Transverse colon (tissue), 4 donors: ENCODE data around the gene AFAP1L2. TPM values are rescaled to one million over a fixed set of nuclear protein-coding genes. Genes with fewer than 3 reads are reported as not detected.

Experiments used
- DNase-seq: peaks from one replicate; pipeline ENCODE4 v3.0.0-alpha.2; 2019
- H3K27ac ChIP-seq, 4 donors: fragments of 200-600 bp; sonication (generic); 2 replicates each; pipeline ENCODE4 v1.5.1; 2016 to 2018; ENCODE audit warnings: inconsistent platforms in 4 of 4
- H3K27me3 ChIP-seq: fragments of 200-600 bp; sonication (generic); 2 replicates; pipeline ENCODE4 v1.5.1; 2017; ENCODE audit warnings: inconsistent platforms
- H3K36me3 ChIP-seq, 4 donors: fragments of 200-600 bp; sonication (generic); 2 replicates each; pipeline ENCODE4 v1.5.1; 2017 to 2019; ENCODE audit warnings: inconsistent platforms in 4 of 4
- H3K4me1 ChIP-seq, 4 donors: fragments of 200-600 bp; sonication (generic); 2 replicates each; pipeline ENCODE4 v1.5.1; 2017 to 2020; ENCODE audit warnings: inconsistent platforms in 4 of 4
- H3K4me3 ChIP-seq, 4 donors: fragments of 200-600 bp; sonication (generic); 1 replicate in 1 of 4; 2 replicates in 3 of 4; pipeline versions ENCODE4 v1.5.1 to v1.6.1; 2017 to 2019; ENCODE audit warnings: inconsistent platforms in 4 of 4
- H3K9me3 ChIP-seq, 2 donors: fragments of 200-600 bp; sonication (generic); 2 replicates each; pipeline ENCODE4 v1.5.1; 2017 to 2019; ENCODE audit warnings: inconsistent platforms in 2 of 2
- EP300 ChIP-seq: sonication (generic); formaldehyde crosslinking; IDR thresholded peaks from one replicate; pipeline ENCODE4 v1.6.1; 2017; ENCODE audit warnings: antibody characterized with exemption, low read depth
- POLR2A ChIP-seq: fragments of 450-650 bp; IDR thresholded peaks from one replicate; pipeline ENCODE4 v1.6.1; 2016; ENCODE audit warnings: antibody characterized with exemption, mild to moderate bottlenecking, moderate library complexity
- POLR2AphosphoS5 ChIP-seq, 3 donors: sonication (generic); formaldehyde crosslinking; IDR thresholded peaks; one replicate each; pipeline ENCODE4 v1.6.1; 2016; ENCODE audit warnings: antibody characterized with exemption in 3 of 3
- WGBS, 2 donors: methylation state at CpG; one replicate each; pipeline ENCODE4 v1.1.5; 2018; ENCODE audit warnings: low coverage in 1 of 2; 5-methylcytosine and 5-hydroxymethylcytosine counted together
- in situ Hi-C, 4 donors: fragments of 200-750 bp; cut with MboI; loops; one replicate each; pipeline versions ENCODE4 v1.15.0 to v1.15.1; 2017; ENCODE audit warnings: low sequenced_read_pairs in 3 of 4, low pct_ligation_motif_present in 1 of 4, low pct_unique_long_range_greater_than_20kb in 1 of 4
- intact Hi-C: fragments of 100-400 bp; cut with DNase I; formaldehyde crosslinking; loops from one replicate; pipeline ENCODE4 v1.15.1; 2023; ENCODE audit warnings: low total_unique reads
- total RNA-seq, 4 donors: library from RNA; depleted of rRNA; stranded (reverse); fragments of >200 nt; gene quantifications; one replicate each; pipeline ENCODE4 v1.1.0, GENCODE V29; 2016
- TF ChIP-seq, protein P1 (sequence below), 5 experiments: fragments of 200-600 bp in 3 of 5; fragments of 450-650 bp in 2 of 5; sonication (generic) in 3 of 5; IDR thresholded peaks; 1 replicate in 2 of 5; 2 replicates in 3 of 5; pipeline ENCODE4 v1.5.1; 2016 to 2017; ENCODE audit warnings: antibody characterized with exemption in 5 of 5, inconsistent platforms in 3 of 5, mild to moderate bottlenecking in 2 of 5, moderate library complexity in 1 of 5

The AFAP1L2 gene
- total RNA-seq, 4 donors from 2014 or later = 12.2 to 42.6 (median 13.2) TPM

DNA sequence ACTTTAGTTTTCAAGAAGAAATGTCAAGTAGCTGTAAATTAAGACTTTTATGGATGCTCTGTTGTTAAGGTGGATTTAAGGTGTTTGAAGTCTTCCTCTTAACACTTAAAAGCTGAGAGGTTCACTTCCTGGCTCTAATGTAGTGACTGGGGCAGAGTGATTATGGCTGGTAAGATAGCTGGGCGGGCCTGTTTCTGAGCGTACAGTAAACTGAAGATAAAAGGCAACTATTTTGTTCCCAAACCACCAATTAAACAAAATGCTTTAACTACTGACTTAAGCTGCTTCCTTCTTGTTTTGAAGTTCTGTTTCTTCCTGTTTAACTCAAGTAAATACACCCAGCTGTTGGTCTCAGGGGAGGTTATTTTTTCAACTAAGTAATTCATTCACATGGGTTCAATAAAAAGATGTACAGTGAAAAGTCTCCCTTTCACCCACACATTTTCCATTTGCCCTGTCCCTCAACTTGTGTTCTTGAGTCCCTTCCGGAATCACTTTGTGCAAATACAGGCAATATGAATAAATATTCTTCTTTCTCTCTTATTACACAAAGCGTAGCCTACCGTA, 145.9 kb downstream of the AFAP1L2 start:
- intact Hi-C loops (no loop called here), in situ Hi-C loops (no loop called here)
- H3K9me3 ChIP-seq = no peaks in the 10 kb centered on the region
- no peak overlapping the region for H3K4me3 ChIP-seq
- no peak for TF ChIP-seq POLR2AphosphoS5 (IDR thresholded peaks at IDR 0.05)
- 26 to 39% methylated on average over 4 to 5 of the region's 5 CpGs for WGBS, 2 donors
- H3K27me3 ChIP-seq = no peaks in the 10 kb centered on the region
- H3K4me1 ChIP-seq = peaks cover 0 to 17% (median 10%) of the 10 kb centered on the region in 4 donors
- no peaks in the 10 kb centered on the region for H3K36me3 ChIP-seq
- peak overlapping the region; percentile 37 to 58 (median 43) for H3K27ac ChIP-seq
- DNase-seq = peak; percentile 32

DNA sequence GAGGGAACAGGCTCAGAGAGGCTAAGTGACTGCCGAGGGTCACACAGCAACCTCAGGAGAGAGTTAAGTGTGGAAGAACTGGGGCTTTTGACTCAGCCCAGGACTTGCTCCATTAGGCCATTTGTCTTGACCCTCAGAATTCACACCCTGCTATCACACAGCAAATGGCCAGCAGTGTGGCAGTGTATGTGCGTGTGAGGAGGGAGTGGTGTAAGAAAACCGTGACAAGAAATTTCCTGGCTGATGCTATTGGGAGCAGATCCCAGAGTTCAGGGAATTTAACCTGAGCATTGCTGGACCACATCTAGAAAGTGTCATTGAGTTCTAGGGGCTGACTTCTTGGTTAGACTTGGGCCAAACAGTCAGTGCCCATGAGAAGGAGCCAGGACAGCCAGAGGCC, 146.8 kb downstream of the AFAP1L2 start:
- peak overlapping the region; percentile 5 to 58 (median 40) for H3K27ac ChIP-seq
- WGBS, 2 donors = 14 to 54% methylated on average over 2 to 3 of the region's 3 CpGs
- intact Hi-C loops (no loop called here), in situ Hi-C loops (no loop called here)
- TF ChIP-seq POLR2A = no peak
- TF ChIP-seq POLR2AphosphoS5 (IDR thresholded peaks at IDR 0.05) = no peak
- TF ChIP-seq, protein P1, sequence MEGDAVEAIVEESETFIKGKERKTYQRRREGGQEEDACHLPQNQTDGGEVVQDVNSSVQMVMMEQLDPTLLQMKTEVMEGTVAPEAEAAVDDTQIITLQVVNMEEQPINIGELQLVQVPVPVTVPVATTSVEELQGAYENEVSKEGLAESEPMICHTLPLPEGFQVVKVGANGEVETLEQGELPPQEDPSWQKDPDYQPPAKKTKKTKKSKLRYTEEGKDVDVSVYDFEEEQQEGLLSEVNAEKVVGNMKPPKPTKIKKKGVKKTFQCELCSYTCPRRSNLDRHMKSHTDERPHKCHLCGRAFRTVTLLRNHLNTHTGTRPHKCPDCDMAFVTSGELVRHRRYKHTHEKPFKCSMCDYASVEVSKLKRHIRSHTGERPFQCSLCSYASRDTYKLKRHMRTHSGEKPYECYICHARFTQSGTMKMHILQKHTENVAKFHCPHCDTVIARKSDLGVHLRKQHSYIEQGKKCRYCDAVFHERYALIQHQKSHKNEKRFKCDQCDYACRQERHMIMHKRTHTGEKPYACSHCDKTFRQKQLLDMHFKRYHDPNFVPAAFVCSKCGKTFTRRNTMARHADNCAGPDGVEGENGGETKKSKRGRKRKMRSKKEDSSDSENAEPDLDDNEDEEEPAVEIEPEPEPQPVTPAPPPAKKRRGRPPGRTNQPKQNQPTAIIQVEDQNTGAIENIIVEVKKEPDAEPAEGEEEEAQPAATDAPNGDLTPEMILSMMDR (IDR thresholded peaks at IDR 0.05) = no peak
- no peak for TF ChIP-seq EP300
- no peak for DNase-seq
- H3K27me3 ChIP-seq = no peaks in the 10 kb centered on the region
- no peak overlapping the region for H3K4me3 ChIP-seq
- H3K36me3 ChIP-seq = no peaks in the 10 kb centered on the region
- H3K4me1 ChIP-seq = peaks cover 0 to 17% (median 10%) of the 10 kb centered on the region in 4 donors
- H3K9me3 ChIP-seq = no peaks in the 10 kb centered on the region

DNA sequence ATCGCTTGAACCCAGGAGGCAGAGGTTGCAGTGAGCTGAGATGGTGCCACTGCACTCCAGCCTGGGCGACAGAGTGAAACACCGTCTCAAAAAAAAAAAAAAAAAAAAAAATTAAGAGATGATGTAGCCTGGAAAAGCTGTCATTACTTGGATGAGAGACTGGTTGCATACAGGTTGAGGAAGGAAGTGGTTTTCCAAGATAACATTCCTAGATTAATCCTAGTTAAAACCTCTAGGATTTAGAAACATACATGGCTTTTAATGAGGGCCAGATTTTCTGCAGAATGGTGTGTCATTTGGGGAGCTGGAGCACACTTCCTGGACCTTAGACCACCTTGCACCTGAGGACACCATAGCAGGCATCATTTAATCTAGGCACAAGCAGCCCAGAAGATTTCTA, 147.5 kb downstream of the AFAP1L2 start:
- no peak for TF ChIP-seq POLR2A
- TF ChIP-seq, protein P1 (IDR thresholded peaks at IDR 0.05) = no peak
- H3K27me3 ChIP-seq = no peaks in the 10 kb centered on the region
- no peaks in the 10 kb centered on the region for H3K9me3 ChIP-seq
- 80 to 83% methylated on average over 1 to 3 of the region's 3 CpGs for WGBS, 2 donors
- H3K36me3 ChIP-seq = no peaks in the 10 kb centered on the region
- peak overlapping the region in 2 of 4 donors; percentile 37 to 43 for H3K27ac ChIP-seq
- H3K4me1 ChIP-seq = peaks cover 0 to 17% (median 10%) of the 10 kb centered on the region in 4 donors
- H3K4me3 ChIP-seq = no peak overlapping the region
- intact Hi-C loops = no loop called here
- DNase-seq = no peak
- in situ Hi-C loops = no loop called here

DNA sequence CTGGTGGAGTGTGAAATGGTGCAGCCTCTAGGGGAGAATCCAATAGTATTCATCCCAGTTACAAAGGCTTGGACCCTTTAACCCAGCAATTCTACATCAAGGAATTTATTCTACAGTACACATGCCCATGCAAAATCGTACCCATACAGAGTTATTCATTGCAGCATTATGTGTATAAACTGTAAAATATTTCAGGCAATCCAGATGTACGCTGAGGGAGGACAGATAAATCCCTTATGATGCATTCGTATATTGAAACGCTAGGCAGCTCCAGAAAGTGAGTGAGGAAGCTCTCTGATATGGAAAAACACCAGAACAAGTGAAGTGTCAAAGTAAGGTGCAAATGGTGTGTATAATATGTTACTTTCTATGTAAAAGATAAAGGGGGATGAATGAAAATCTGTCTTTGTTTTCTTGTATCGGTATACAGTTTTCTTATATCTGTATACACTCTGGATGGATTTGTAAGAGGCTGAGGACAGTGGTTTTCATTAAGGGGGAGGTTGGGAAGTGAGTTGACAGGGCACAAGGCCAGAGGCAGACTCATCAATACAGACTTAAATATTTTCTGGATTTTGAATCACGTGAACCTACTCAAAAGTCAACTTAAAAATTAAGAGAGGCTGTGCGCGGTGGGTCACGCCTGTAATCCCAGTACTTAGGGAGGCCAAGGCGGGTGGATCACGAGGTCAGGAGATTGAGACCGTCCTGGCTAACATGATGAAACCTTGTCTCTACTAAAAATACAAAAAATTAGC, 148.1 kb downstream of the AFAP1L2 start:
- intact Hi-C loops = no loop called here
- in situ Hi-C loops = no loop called here
- Histone ChIP-seq H3K36me3 (no peaks in the 10 kb centered on the region), H3K4me1 (peaks cover 0 to 17% (median 10%) of the 10 kb centered on the region in 4 donors), H3K27me3 (no peaks in the 10 kb centered on the region), H3K27ac (no peak overlapping the region), H3K4me3 (no peak overlapping the region), H3K9me3 (no peaks in the 10 kb centered on the region)
- no peak for DNase-seq
- TF ChIP-seq POLR2AphosphoS5 (IDR thresholded peaks at IDR 0.05) (no peak), EP300 (no peak), POLR2A (no peak)
- TF ChIP-seq, protein P1 (IDR thresholded peaks at IDR 0.05) = no peak
- 77 to 78% methylated on average over 6 to 12 of the region's 12 CpGs for WGBS, 2 donors
